ENCODE data around the gene ZNF831. TPM values are rescaled to one million over a fixed set of nuclear protein-coding genes. Genes with fewer than 3 reads are reported as not detected.

The ZNF831 gene
- total RNA-seq, 1 experiment from 2014 or later: 0.04 TPM

- no peak for TF ChIP-seq TCF7 (CRISPR knock-in tag; IDR thresholded peaks at IDR 0.05; ENCODE audit: low read depth)
Observed at GRCh38 chr20:59299945-59300332, 136.3 kb downstream of the ZNF831 start (continued).

GRCh38 chr20:59300333-59301081, 136.9 kb downstream of the ZNF831 start, which contains the start of gene EDN3:
EDN3 (plus strand) TSS chr20:59300611; CDS start chr20:59300813, 202 bp downstream.
- CTCF ChIA-PET: interaction anchor here (0.8 to 1.0 kb wide), 2 partner anchors 56 to 92 kb away, joined by 3 to 4 read pairs; no protein-coding TSS in a partner anchor
- H3K4me1 Mint-ChIP-seq: 0 out of 2 replicates have a peak, but pooled peaks cover 2% of the 10 kb centered on the region
- peaks cover 76% of the 10 kb centered on the region for H3K27me3 Mint-ChIP-seq (ENCODE audit: low read depth)
- TF ChIP-seq ZNF317 (CRISPR knock-in tag; IDR thresholded peaks at IDR 0.05; ENCODE audit: borderline replicate concordance, low read depth) (no peak), ZNF281 (CRISPR knock-in tag; IDR thresholded peaks at IDR 0.05) (no peak), ZNF263 (CRISPR knock-in tag; IDR thresholded peaks at IDR 0.05; ENCODE audit: low read depth) (peak; percentile 75; the same call in 1 of the 2 replicates), TP53 (CRISPR knock-in tag; IDR thresholded peaks at IDR 0.05) (no peak), E2F5 (CRISPR knock-in tag; IDR thresholded peaks at IDR 0.05) (0 out of 2 replicates have a peak, but pooled peaks have one; percentile 40), ZNF232 (CRISPR knock-in tag; IDR thresholded peaks at IDR 0.05) (no peak), NR3C1 (CRISPR knock-in tag; conservative IDR thresholded peaks at IDR 0.05; ENCODE audit: low read depth) (no peak), GRHL2 (CRISPR knock-in tag; IDR thresholded peaks at IDR 0.05; ENCODE audit: insufficient replicate concordance, severe bottlenecking) (no peak), ZNF121 (CRISPR knock-in tag; IDR thresholded peaks at IDR 0.05) (no peak), IRF2 (CRISPR knock-in tag; IDR thresholded peaks at IDR 0.05; ENCODE audit: borderline replicate concordance, low read depth) (no peak), MLX (CRISPR knock-in tag; IDR thresholded peaks at IDR 0.05) (no peak), GTF2I (CRISPR knock-in tag; conservative IDR thresholded peaks at IDR 0.05) (peak; percentile 85), RORB (CRISPR knock-in tag; IDR thresholded peaks at IDR 0.05) (no peak), ETV6 (CRISPR knock-in tag; IDR thresholded peaks at IDR 0.05) (no peak), ZBTB21 (CRISPR knock-in tag; IDR thresholded peaks at IDR 0.05; ENCODE audit: borderline replicate concordance) (no peak; the same call in 1 of the 2 replicates), USF1 (CRISPR knock-in tag; IDR thresholded peaks at IDR 0.05) (no peak), ZNF396 (CRISPR knock-in tag; IDR thresholded peaks at IDR 0.05; ENCODE audit: borderline replicate concordance) (no peak), ATF6 (CRISPR knock-in tag; IDR thresholded peaks at IDR 0.05) (no peak), CBFB (CRISPR knock-in tag; IDR thresholded peaks at IDR 0.05; ENCODE audit: low read depth) (no peak), ATF2 (CRISPR knock-in tag; IDR thresholded peaks at IDR 0.05; ENCODE audit: borderline replicate concordance, low read depth) (no peak), GABPB1 (CRISPR knock-in tag; IDR thresholded peaks at IDR 0.05) (no peak), PRRX2 (CRISPR knock-in tag; IDR thresholded peaks at IDR 0.05) (no peak)
- DNase-seq (ENCODE audit: low spot score) (peak; percentile 57), ATAC-seq (peak; percentile 76)
- no peak within 1 kb of the TSS for H3K27ac Mint-ChIP-seq
- no peaks in the 10 kb centered on the region for H3K36me3 Mint-ChIP-seq
- H3K4me3 Mint-ChIP-seq: peak within 1 kb of the TSS; percentile 67
- POLR2A ChIA-PET: no interaction called here
- no peaks in the 10 kb centered on the region for H3K9me3 Mint-ChIP-seq

Data from WTC11 (cell line).